ENCODE data around the gene POU3F2. TPM values are rescaled to one million over a fixed set of nuclear protein-coding genes. Genes with fewer than 3 reads are reported as not detected.

Gene POU3F2
- total RNA-seq, 2 donors from 2014 or later = 0.07 TPM; not detected in 1

- 2 to 3% methylated on average over 21 to 53 of the region's 53 CpGs for WGBS, 2 experiments (ENCODE audit: insufficient coverage in 1 of 2, insufficient read length in 1 of 2)
- H3K36me3 ChIP-seq (ENCODE audit: control insufficient read depth, insufficient read depth, low read length) = no peaks in the 10 kb centered on the region
- peak overlapping the region; percentile 93 for H3K27ac ChIP-seq (ENCODE audit: low read depth, low read length)
- H3K9me3 Mint-ChIP-seq = no peaks in the 10 kb centered on the region
- no peak overlapping the region for H3K27ac Mint-ChIP-seq
- peak overlapping the region; percentile 38 for H3K4me3 Mint-ChIP-seq
- peaks cover 100% of the 10 kb centered on the region for H3K27me3 ChIP-seq (ENCODE audit: control insufficient read depth, insufficient read depth, low read length, poor library complexity, severe bottlenecking)
- peaks cover 27% of the 10 kb centered on the region for H3K4me1 Mint-ChIP-seq
- H3K4me3 ChIP-seq (ENCODE audit: low read length) = peak overlapping the region; percentile 32
- H3K4me1 ChIP-seq (ENCODE audit: control insufficient read depth, insufficient read depth, low read length) = no peaks in the 10 kb centered on the region
- no peaks in the 10 kb centered on the region for H3K9me3 ChIP-seq (ENCODE audit: control insufficient read depth, low read length)
- H3K36me3 Mint-ChIP-seq (ENCODE audit: low read depth) = no peaks in the 10 kb centered on the region
- H3K27me3 Mint-ChIP-seq (ENCODE audit: insufficient read depth) = peaks cover 97% of the 10 kb centered on the region
- DNase-seq = peak; percentile 76
- H3K9ac ChIP-seq (ENCODE audit: extremely low read depth, low read length, poor library complexity, severe bottlenecking) = no peak overlapping the region
- TF ChIP-seq CTCF (conservative IDR thresholded peaks at IDR 0.05) = no peak
These were observed 9.2 kb downstream of the POU3F2 start for GRCh38 chr6:98843271-98844243.

- H3K27me3 ChIP-seq (ENCODE audit: control insufficient read depth, insufficient read depth, low read length, poor library complexity, severe bottlenecking) = peaks cover 100% of the 10 kb centered on the region
- H3K4me1 ChIP-seq (ENCODE audit: control insufficient read depth, insufficient read depth, low read length) = no peaks in the 10 kb centered on the region
- Mint-ChIP-seq H3K36me3 (ENCODE audit: low read depth) (no peaks in the 10 kb centered on the region), H3K4me1 (peaks cover 27% of the 10 kb centered on the region), H3K27ac (no peak overlapping the region), H3K4me3 (peak overlapping the region; percentile 47), H3K27me3 (ENCODE audit: insufficient read depth) (peaks cover 98% of the 10 kb centered on the region), H3K9me3 (no peaks in the 10 kb centered on the region)
- no peak for TF ChIP-seq CTCF (conservative IDR thresholded peaks at IDR 0.05)
- 1% methylated on average over 26 to 50 of the region's 51 CpGs for WGBS, 2 experiments (ENCODE audit: insufficient coverage in 1 of 2, insufficient read length in 1 of 2)
- H3K36me3 ChIP-seq (ENCODE audit: control insufficient read depth, insufficient read depth, low read length) = no peaks in the 10 kb centered on the region
- H3K9me3 ChIP-seq (ENCODE audit: control insufficient read depth, low read length) = no peaks in the 10 kb centered on the region
- H3K9ac ChIP-seq (ENCODE audit: extremely low read depth, low read length, poor library complexity, severe bottlenecking) = no peak overlapping the region
- peak; percentile 65 for DNase-seq
- peak overlapping the region; percentile 69 for H3K4me3 ChIP-seq (ENCODE audit: low read length)
- peak overlapping the region; percentile 93 for H3K27ac ChIP-seq (ENCODE audit: low read depth, low read length)
These were observed 10.2 kb downstream of the POU3F2 start for GRCh38 chr6:98844244-98845210.

All from endodermal cell (in vitro differentiated cells).